Heart right ventricle (tissue), 16 donors: ENCODE results near the gene MARVELD3. TPM values are rescaled to one million over a fixed set of nuclear protein-coding genes. Genes with fewer than 3 reads are reported as not detected.

Experiments
- ATAC-seq, 8 donors: fragments of 200-7000 bp; cut with Tn5 transposase; one replicate each; pipeline ENCODE4 v1.9.1; 2020; ENCODE audit warnings: mild to moderate bottlenecking in 8 of 8, moderate library complexity in 8 of 8, moderate number of reproducible peaks in 1 of 8
- DNase-seq, 2 donors: peaks; one replicate each; pipeline ENCODE4 v3.0.0-alpha.2; 2020
- H3K27ac ChIP-seq, 10 donors: fragments of 200-600 bp; sonication (generic) in 2 of 10; one replicate each; pipeline versions ENCODE4 v1.5.0 to v1.8.0; 2020 to 2022; ENCODE audit warnings: mild to moderate bottlenecking in 3 of 10
- H3K27me3 ChIP-seq, 7 donors: fragments of 200-600 bp; one replicate each; pipeline ENCODE4 v1.8.0; 2021 to 2022; ENCODE audit warnings: mild to moderate bottlenecking in 2 of 7
- H3K36me3 ChIP-seq, 9 donors: fragments of 200-600 bp; sonication (generic) in 1 of 9; one replicate each; pipeline versions ENCODE4 v1.5.0 to v1.8.0; 2020 to 2022; ENCODE audit warnings: mild to moderate bottlenecking in 2 of 9
- H3K4me1 ChIP-seq, 9 donors: fragments of 200-600 bp; sonication (generic) in 1 of 9; one replicate each; pipeline versions ENCODE4 v1.5.0 to v1.8.0; 2020 to 2022; ENCODE audit warnings: mild to moderate bottlenecking in 4 of 9
- H3K4me3 ChIP-seq, 10 donors: fragments of 200-600 bp; sonication (generic) in 2 of 10; one replicate each; pipeline versions ENCODE4 v1.5.0 to v1.8.0; 2020 to 2022; ENCODE audit warnings: mild to moderate bottlenecking in 7 of 10, moderate library complexity in 2 of 10
- H3K9me3 ChIP-seq, 11 donors: fragments of 200-600 bp in 10 of 11; sonication (generic) in 2 of 11; one replicate each; pipeline versions ENCODE4 v1.5.0 to v1.8.0; 2013 to 2022; ENCODE audit warnings: mild to moderate bottlenecking in 2 of 11, control low read depth in 1 of 11, moderate library complexity in 1 of 11
- CTCF ChIP-seq, 9 donors: fragments of 200-600 bp; sonication (generic) in 2 of 9; IDR thresholded peaks; one replicate each; pipeline versions ENCODE4 v1.5.0 to v1.8.0; 2021 to 2022; ENCODE audit warnings: antibody characterized with exemption in 9 of 9, mild to moderate bottlenecking in 5 of 9, moderate library complexity in 1 of 9
- WGBS, 2 donors: extraction: QIAGEN DNeasy Blood & Tissue Kit; methylation state at CpG; one replicate each; pipeline ENCODE4 v1.1.7; 2013; ENCODE audit warnings: inconsistent platforms in 1 of 2; 5-methylcytosine and 5-hydroxymethylcytosine counted together
- intact Hi-C, 10 donors: fragments of 100-400 bp; cut with DNase I; formaldehyde crosslinking; loops; one replicate each; pipeline versions ENCODE4 v1.11.1 to v1.14.2; 2022
- polyA plus RNA-seq, 2 donors: library from polyadenylated mRNA; stranded (reverse); fragments of 200-250 nt; gene quantifications; one replicate each; pipeline ENCODE4 v1.2.3, GENCODE V29; 2013
- total RNA-seq, 10 donors: library from RNA; stranded (reverse); fragmentation: NEBNext Ultra II Directional in 3 of 10; extraction: Animal tissue kit (Norgen Biotek cat#: 25700) in 3 of 10; gene quantifications; one replicate each; pipeline versions ENCODE4 v1.2.1 to v1.2.4, GENCODE V29; 2021 to 2023
- donor health status: Arrhythmogenic right ventricular cardiomyopathy.
- donor health status: ischemic (EF 13 %, LVEDD 7.1; RV severe dilation, severe dysfunction).
- donor health status: healthy with polysubstance abuse.
- donor health status: DM: no; HTN: yes; CAD: no.
- donor health status: DM: no; HTN: no; CAD: no.
- donor health status: ischemic (EF 25% LVEDD 6.9; RV normal size, moderate dysfunction).
- donor health status: ischemic (EF 25% LVEDD 5.7; RV mildly dilated, moderate dysfunction).
- donor health status: healthy.
- donor health status: DM: yes; HTN: yes; CAD: no.
- donor health status: Ischemic cardiomyopathy.
- donor health status: ischemic (EF 35%, LVEDD 5.7; RV mildly dilated, moderate dysfunction).
- donor health status: nonischemic (EF 11% LVEDD 7.7; RV severe dilation, severe dysfunction).
- donor health status: DM: yes; HTN: yes; CAD: no.
- donor health status: PGD.
- donor health status: ischemic (EF 29% LVEDD 5.4; RV normal size, mild dysfunction).
- donor health status: nonischemic (EF 23%, LVEDD 6.1; RV moderate dilation, normal function).

Gene MARVELD3
- total and polyA plus RNA-seq, 12 donors, result 0.01 TPM; not detected in 11

GRCh38 chr16:71645450-71645849, 19.5 kb downstream of the MARVELD3 start:
- ATAC-seq, result no peak

DNA sequence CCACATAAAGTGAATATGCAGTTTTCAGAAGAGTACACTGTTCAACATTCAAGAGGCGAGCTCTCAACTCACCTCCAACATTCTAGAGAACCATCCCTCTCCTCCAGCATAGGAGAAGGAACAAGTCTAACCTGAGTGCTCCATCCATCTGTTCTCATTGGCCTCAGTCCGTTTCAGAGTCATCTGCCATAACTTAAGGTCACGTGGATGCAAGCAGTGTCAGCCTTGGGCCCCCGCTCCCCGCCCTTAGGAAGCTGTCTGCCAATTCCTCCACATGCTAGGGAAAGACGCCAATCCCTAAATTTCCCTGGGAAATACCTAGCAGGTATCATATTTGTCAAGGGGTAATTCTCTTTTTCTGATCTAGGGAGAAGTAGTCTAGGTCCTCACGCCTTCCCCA, 21.4 kb downstream of the MARVELD3 start:
- TF ChIP-seq CTCF (IDR thresholded peaks at IDR 0.05), result no peak
- ATAC-seq (no peak), DNase-seq (no peak)
- Histone ChIP-seq H3K27ac (no peak overlapping the region), H3K4me3 (no peak overlapping the region), H3K27me3 (no peaks in the 10 kb centered on the region), H3K4me1 (no peaks in the 10 kb centered on the region), H3K9me3 (no peaks in the 10 kb centered on the region), H3K36me3 (peaks cover 0 to 84% (median 15%) of the 10 kb centered on the region in 9 donors)
- 81 to 82% methylated on average over 7 of the region's 7 CpGs for WGBS, 2 donors
- intact Hi-C loops, result no loop called here

More at GRCh38 chr16:71645450-71645849, 19.5 kb downstream of the MARVELD3 start:
- Histone ChIP-seq H3K27me3 (no peaks in the 10 kb centered on the region), H3K9me3 (no peaks in the 10 kb centered on the region), H3K4me3 (no peak overlapping the region), H3K4me1 (no peaks in the 10 kb centered on the region), H3K27ac (no peak overlapping the region), H3K36me3 (peaks cover 0 to 70% (median 15%) of the 10 kb centered on the region in 9 donors)
- peak in 3 of 9 donors; percentile 23 to 41 (median 26) for TF ChIP-seq CTCF (IDR thresholded peaks at IDR 0.05)
- intact Hi-C loops, result no loop called here
- 82 to 89% methylated on average over 4 of the region's 4 CpGs for WGBS, 2 donors
- DNase-seq, result no peak

GRCh38 chr16:71648162-71648561, 22.2 kb downstream of the MARVELD3 start:
- Histone ChIP-seq H3K4me3 (no peak overlapping the region), H3K27me3 (no peaks in the 10 kb centered on the region), H3K9me3 (no peaks in the 10 kb centered on the region), H3K36me3 (peaks cover 0 to 92% (median 22%) of the 10 kb centered on the region in 9 donors), H3K4me1 (no peaks in the 10 kb centered on the region), H3K27ac (no peak overlapping the region)
- no peak for TF ChIP-seq CTCF (IDR thresholded peaks at IDR 0.05)
- WGBS, 2 donors, result 84 to 87% methylated on average over 2 of the region's 2 CpGs
- DNase-seq, result no peak
- intact Hi-C loops, result no loop called here
- no peak for ATAC-seq

GRCh38 chr16:71648921-71649320, 22.9 kb downstream of the MARVELD3 start:
- ATAC-seq, result no peak
- TF ChIP-seq CTCF (IDR thresholded peaks at IDR 0.05), result peak in 4 of 9 donors; percentile 12 to 26 (median 18)
- intact Hi-C loops, result no loop called here
- no peaks in the 10 kb centered on the region for H3K9me3 ChIP-seq
- peaks cover 0 to 93% (median 26%) of the 10 kb centered on the region in 9 donors for H3K36me3 ChIP-seq
- H3K27ac ChIP-seq, result no peak overlapping the region
- no peak for DNase-seq
- 91 to 96% methylated on average over 6 of the region's 6 CpGs for WGBS, 2 donors
- no peaks in the 10 kb centered on the region for H3K4me1 ChIP-seq
- H3K4me3 ChIP-seq, result no peak overlapping the region
- no peaks in the 10 kb centered on the region for H3K27me3 ChIP-seq
